Smooth muscle cell (in vitro differentiated cells): ENCODE measurements around the gene WNT7B. TPM values are rescaled to one million over a fixed set of nuclear protein-coding genes. Genes with fewer than 3 reads are reported as not detected.

Experiments
- DNase-seq: peaks from one replicate; lab custom pipeline; 2025; ENCODE audit not compliant: unreplicated experiment; lab: John Stamatoyannopoulos, UW
- H2AFZ ChIP-seq: fragments of 200-600 bp; sonication (generic); 2 replicates; pipeline ENCODE4 v1.6.0; 2016; ENCODE audit warnings: antibody characterized with exemption, low read depth, mild to moderate bottlenecking
- H3F3A ChIP-seq: fragments of 200-600 bp; sonication (generic); 2 replicates; pipeline ENCODE4 v1.6.0; 2017; ENCODE audit warnings: antibody characterized with exemption, low read depth
- H3K27ac ChIP-seq: fragments of 200-600 bp; sonication (generic); 2 replicates; pipeline ENCODE4 v1.5.1; 2016; ENCODE audit warnings: low read depth, mild to moderate bottlenecking
- H3K27me3 ChIP-seq: fragments of 200-600 bp; sonication (generic); 2 replicates; pipeline ENCODE4 v1.6.1; 2016; ENCODE audit warnings: low read depth, mild to moderate bottlenecking
- H3K36me3 ChIP-seq: fragments of 200-600 bp; sonication (generic); 2 replicates; pipeline ENCODE4 v1.5.1; 2016; ENCODE audit warnings: low read depth
- H3K4me1 ChIP-seq: fragments of 200-600 bp; sonication (generic); 2 replicates; pipeline ENCODE4 v1.5.1; 2016; ENCODE audit warnings: low read depth
- H3K4me2 ChIP-seq: fragments of 200-600 bp; sonication (generic); 2 replicates; pipeline ENCODE4 v1.6.0; 2016; ENCODE audit warnings: mild to moderate bottlenecking
- H3K4me3 ChIP-seq: fragments of 200-600 bp; sonication (generic); 2 replicates; pipeline ENCODE4 v1.5.1; 2016; ENCODE audit warnings: mild to moderate bottlenecking
- H3K79me2 ChIP-seq: fragments of 200-600 bp; sonication (generic); 2 replicates; pipeline ENCODE4 v1.6.0; 2016; ENCODE audit warnings: low read depth, mild to moderate bottlenecking
- H3K9ac ChIP-seq: fragments of 200-600 bp; sonication (generic); 2 replicates; pipeline ENCODE4 v1.6.0; 2016; ENCODE audit warnings: low read depth
- H3K9me3 ChIP-seq: fragments of 200-600 bp; sonication (generic); replicated peaks from 2 replicates; pipeline ENCODE4 v1.5.1; 2016; ENCODE audit warnings: low read depth
- H4K20me1 ChIP-seq: fragments of 200-600 bp; sonication (generic); 2 replicates; pipeline ENCODE4 v1.6.0; 2016; ENCODE audit warnings: low read depth
- WGBS: methylation state at CpG from one replicate; pipeline ENCODE4 v1.1.7; 2016; ENCODE audit warnings: low lambda C conversion rate; 5-methylcytosine and 5-hydroxymethylcytosine counted together
- polyA plus RNA-seq: library from polyadenylated mRNA; unstranded; fragments of >200 nt; fragmentation: Nextera tagmentation; extraction: Ambion mirVana; gene quantifications from 2 replicates; pipeline ENCODE4 v1.2.1, GENCODE V29; 2016
- total RNA-seq: library from RNA; depleted of rRNA; stranded (reverse); fragments of >200 nt; gene quantifications from 2 replicates; pipeline ENCODE4 v1.2.3, GENCODE V29; 2014
- TF ChIP-seq, protein P1 (sequence below): fragments of 200-600 bp; sonication (generic); IDR thresholded peaks from 2 replicates; pipeline ENCODE4 v1.5.1; 2017; ENCODE audit warnings: borderline replicate concordance, mild to moderate bottlenecking, antibody characterized with exemption; ENCODE audit not compliant: insufficient read depth, poor library complexity, severe bottlenecking

The WNT7B gene
- total and polyA plus RNA-seq, 2 experiments from 2014 or later, result 0.69 to 1.6 TPM

DNA sequence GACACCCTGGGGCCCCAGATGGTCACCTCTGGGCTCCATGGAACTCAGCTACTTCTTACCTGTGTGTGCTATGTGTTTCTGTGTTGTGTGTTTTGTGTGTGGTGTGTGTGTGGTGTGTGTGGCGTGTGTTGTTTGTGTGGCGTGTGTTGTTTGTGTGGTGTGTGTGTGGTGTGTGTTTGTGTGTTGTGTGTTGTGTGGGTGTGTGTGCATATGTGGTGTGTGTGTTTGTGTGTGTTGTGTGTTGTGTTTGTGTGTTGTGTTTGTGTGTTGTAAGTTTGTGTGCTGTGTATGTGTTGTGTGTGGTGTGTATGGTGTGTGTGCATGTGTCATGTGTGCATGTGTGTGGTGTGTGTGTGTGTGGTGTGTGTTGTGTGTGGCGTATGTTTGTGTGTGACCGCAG is 3.8 kb upstream of the WNT7B start:
- Histone ChIP-seq H3F3A (no peaks in the 10 kb centered on the region), H3K9me3 (no peaks in the 10 kb centered on the region), H3K4me1 (peaks cover 3% of the 10 kb centered on the region), H3K4me3 (no peak overlapping the region), H3K36me3 (no peaks in the 10 kb centered on the region), H2AFZ (no peak overlapping the region), H3K79me2 (no peaks in the 10 kb centered on the region), H3K27ac (no peak overlapping the region), H3K9ac (no peak overlapping the region), H4K20me1 (no peaks in the 10 kb centered on the region), H3K27me3 (peaks cover 23% of the 10 kb centered on the region), H3K4me2 (no peak overlapping the region)
- TF ChIP-seq, protein P1, sequence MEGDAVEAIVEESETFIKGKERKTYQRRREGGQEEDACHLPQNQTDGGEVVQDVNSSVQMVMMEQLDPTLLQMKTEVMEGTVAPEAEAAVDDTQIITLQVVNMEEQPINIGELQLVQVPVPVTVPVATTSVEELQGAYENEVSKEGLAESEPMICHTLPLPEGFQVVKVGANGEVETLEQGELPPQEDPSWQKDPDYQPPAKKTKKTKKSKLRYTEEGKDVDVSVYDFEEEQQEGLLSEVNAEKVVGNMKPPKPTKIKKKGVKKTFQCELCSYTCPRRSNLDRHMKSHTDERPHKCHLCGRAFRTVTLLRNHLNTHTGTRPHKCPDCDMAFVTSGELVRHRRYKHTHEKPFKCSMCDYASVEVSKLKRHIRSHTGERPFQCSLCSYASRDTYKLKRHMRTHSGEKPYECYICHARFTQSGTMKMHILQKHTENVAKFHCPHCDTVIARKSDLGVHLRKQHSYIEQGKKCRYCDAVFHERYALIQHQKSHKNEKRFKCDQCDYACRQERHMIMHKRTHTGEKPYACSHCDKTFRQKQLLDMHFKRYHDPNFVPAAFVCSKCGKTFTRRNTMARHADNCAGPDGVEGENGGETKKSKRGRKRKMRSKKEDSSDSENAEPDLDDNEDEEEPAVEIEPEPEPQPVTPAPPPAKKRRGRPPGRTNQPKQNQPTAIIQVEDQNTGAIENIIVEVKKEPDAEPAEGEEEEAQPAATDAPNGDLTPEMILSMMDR, result no peak
- no peak for DNase-seq
- WGBS, result 91% methylated on average over 4 of the region's 4 CpGs

- Histone ChIP-seq H3K36me3 (no peaks in the 10 kb centered on the region), H3F3A (no peaks in the 10 kb centered on the region), H3K4me1 (peaks cover 3% of the 10 kb centered on the region), H3K4me2 (no peak overlapping the region), H3K9ac (no peak overlapping the region), H3K9me3 (no peaks in the 10 kb centered on the region), H3K27me3 (peaks cover 29% of the 10 kb centered on the region), H3K27ac (no peak overlapping the region), H4K20me1 (no peaks in the 10 kb centered on the region), H3K4me3 (no peak overlapping the region), H3K79me2 (no peaks in the 10 kb centered on the region), H2AFZ (no peak overlapping the region)
- TF ChIP-seq, protein P1, result no peak
- DNase-seq, result no peak
- WGBS, result 100% methylated on average over 2 of the region's 2 CpGs
These were observed 3.3 kb upstream of the WNT7B start for GRCh38 chr22:45980268-45980570.

GRCh38 chr22:45978275-45978713 is 1.3 kb upstream of the WNT7B start:
- Histone ChIP-seq H3K9me3 (no peaks in the 10 kb centered on the region), H3K27ac (no peak overlapping the region), H3K9ac (no peak overlapping the region), H2AFZ (no peak overlapping the region), H3K4me2 (peak overlapping the region; percentile 98), H3K36me3 (no peaks in the 10 kb centered on the region), H3F3A (no peaks in the 10 kb centered on the region), H3K4me3 (peak overlapping the region; percentile 66), H4K20me1 (no peaks in the 10 kb centered on the region), H3K79me2 (no peaks in the 10 kb centered on the region), H3K27me3 (peaks cover 48% of the 10 kb centered on the region), H3K4me1 (peaks cover 3% of the 10 kb centered on the region)
- WGBS, result 11% methylated on average over 18 of the region's 26 CpGs
- no peak for DNase-seq
- TF ChIP-seq, protein P1, result no peak

DNA sequence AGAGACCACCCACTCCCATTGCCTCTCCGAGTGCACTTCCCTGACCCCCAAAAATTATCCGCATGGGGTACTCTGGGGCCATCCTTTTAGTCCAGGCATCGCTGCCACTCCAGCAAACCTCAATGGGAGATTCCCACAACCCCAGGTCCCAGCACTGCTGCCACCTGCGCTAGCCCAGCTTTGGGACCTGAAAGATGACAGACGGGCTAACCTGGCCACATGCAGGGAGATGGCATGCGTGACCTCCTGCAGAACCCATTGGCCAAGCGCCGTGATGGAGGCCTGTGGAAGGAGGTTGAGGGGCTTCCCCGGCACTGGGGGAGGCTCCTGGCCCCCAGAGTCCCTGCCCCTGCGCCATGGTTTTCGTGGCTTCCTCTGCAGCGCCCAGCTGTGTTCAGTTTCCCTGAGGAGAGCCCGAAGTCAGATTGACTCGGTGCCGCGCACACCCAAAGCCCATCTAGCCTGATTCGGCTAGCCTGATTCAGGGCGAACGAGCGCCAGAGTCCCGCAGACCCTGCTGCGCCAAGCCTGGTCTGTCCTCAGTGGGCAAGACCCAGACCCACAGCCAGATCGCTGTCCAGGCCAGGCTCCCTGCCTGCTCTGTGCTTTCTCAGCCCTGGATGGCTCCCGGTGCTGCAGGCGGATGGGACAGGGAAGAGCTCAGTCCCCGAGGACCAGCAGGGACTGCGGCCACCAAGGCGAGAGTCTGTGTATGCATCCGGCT is 751 bp upstream of the WNT7B start:
- Histone ChIP-seq H3K4me3 (no peak overlapping the region), H2AFZ (no peak overlapping the region)
- WGBS, result 15% methylated on average over 28 of the region's 29 CpGs

More for the DNA sequence above, 751 bp upstream of the WNT7B start:
- Histone ChIP-seq H4K20me1 (no peaks in the 10 kb centered on the region), H3K4me1 (peaks cover 3% of the 10 kb centered on the region), H3F3A (no peaks in the 10 kb centered on the region), H3K27ac (no peak overlapping the region), H3K9ac (no peak overlapping the region), H3K27me3 (peaks cover 54% of the 10 kb centered on the region), H3K9me3 (no peaks in the 10 kb centered on the region), H3K36me3 (no peaks in the 10 kb centered on the region), H3K4me2 (peak overlapping the region; percentile 98), H3K79me2 (no peaks in the 10 kb centered on the region)
- TF ChIP-seq, protein P1, result no peak
- DNase-seq, result no peak
